ENCODE results near the gene RSPO4.

- TF ChIP-seq EZH2 (IDR thresholded peaks at IDR 0.05) (no peak), POLR2AphosphoS5 (IDR thresholded peaks at IDR 0.05; ENCODE audit: borderline replicate concordance, low read depth, low read length) (no peak), FOXP2 (optimal IDR thresholded peaks at IDR 0.05; ENCODE audit: control extremely low read depth, extremely low read length, insufficient read depth) (no peak)
Measured at GRCh38 chr20:913306-913849, 88.7 kb downstream of the RSPO4 start.
